ENCODE data around the gene HNF1B.
"Not testable (repeated sequence)": the region's sequence is repeated elsewhere in the genome, so short reads cannot be mapped to it uniquely, and the experiment has no call there.

The HNF1B gene

GRCh38 chr17:37744961-37745800 lies at the start of gene HNF1B:
Gene HNF1B (minus strand): TSS chr17:37745059. CDS start chr17:37744884, 175 bp downstream.
- DNase-seq: no peak

GRCh38 chr17:37792787-37793186 lies 47.9 kb upstream of the HNF1B start:
- DNase-seq: no peak

- DNase-seq: no peak
Measured at GRCh38 chr17:37791447-37792399, 46.9 kb upstream of the HNF1B start.

GRCh38 chr17:37789771-37790541 lies 45.1 kb upstream of the HNF1B start:
- DNase-seq: no peak

- no peak for DNase-seq
Measured at GRCh38 chr17:37789021-37789565, 44.2 kb upstream of the HNF1B start.

- no peak for DNase-seq
Measured at GRCh38 chr17:37788526-37788925, 43.7 kb upstream of the HNF1B start.

- no peak for DNase-seq
Measured at GRCh38 chr17:37787055-37787757, 42.3 kb upstream of the HNF1B start.

GRCh38 chr17:37786481-37786880 lies 41.6 kb upstream of the HNF1B start:
- DNase-seq: no peak

- DNase-seq: not testable (repeated sequence)
Measured at GRCh38 chr17:37782460-37782859, 37.6 kb upstream of the HNF1B start.

GRCh38 chr17:37781451-37781850 lies 36.6 kb upstream of the HNF1B start:
- DNase-seq: no peak

- no peak for DNase-seq
Measured at GRCh38 chr17:37779554-37779953, 34.7 kb upstream of the HNF1B start.

GRCh38 chr17:37774504-37774903 lies 29.6 kb upstream of the HNF1B start:
- DNase-seq: no peak

- no peak for DNase-seq
Measured at GRCh38 chr17:37772982-37773381, 28.1 kb upstream of the HNF1B start.

- DNase-seq: peak; percentile 5
Measured at GRCh38 chr17:37770631-37771518, 26.0 kb upstream of the HNF1B start.

GRCh38 chr17:37769050-37769449 lies 24.2 kb upstream of the HNF1B start:
- DNase-seq: no peak

GRCh38 chr17:37768438-37768837 lies 23.6 kb upstream of the HNF1B start:
- DNase-seq: no peak

GRCh38 chr17:37766971-37767370 lies 22.1 kb upstream of the HNF1B start:
- DNase-seq: no peak

GRCh38 chr17:37764383-37764782 lies 19.5 kb upstream of the HNF1B start:
- no peak for DNase-seq

GRCh38 chr17:37762666-37763065 lies 17.8 kb upstream of the HNF1B start:
- no peak for DNase-seq

GRCh38 chr17:37761961-37762360 lies 17.1 kb upstream of the HNF1B start:
- no peak for DNase-seq

GRCh38 chr17:37761059-37761458 lies 16.2 kb upstream of the HNF1B start:
- no peak for DNase-seq
